ENCODE data around the gene ZEB2. TPM values are rescaled to one million over a fixed set of nuclear protein-coding genes. Genes with fewer than 3 reads are reported as not detected.
A peak's percentile ranks its signal among the peaks of the same experiment; 100 is the strongest.

Gene ZEB2
- total and polyA plus RNA-seq, 10 of the 15 experiments (the other 5 are each of a cell fraction or from before 2014, with no cell fraction given): 0.14 to 3.2 (median 0.84) TPM

DNA sequence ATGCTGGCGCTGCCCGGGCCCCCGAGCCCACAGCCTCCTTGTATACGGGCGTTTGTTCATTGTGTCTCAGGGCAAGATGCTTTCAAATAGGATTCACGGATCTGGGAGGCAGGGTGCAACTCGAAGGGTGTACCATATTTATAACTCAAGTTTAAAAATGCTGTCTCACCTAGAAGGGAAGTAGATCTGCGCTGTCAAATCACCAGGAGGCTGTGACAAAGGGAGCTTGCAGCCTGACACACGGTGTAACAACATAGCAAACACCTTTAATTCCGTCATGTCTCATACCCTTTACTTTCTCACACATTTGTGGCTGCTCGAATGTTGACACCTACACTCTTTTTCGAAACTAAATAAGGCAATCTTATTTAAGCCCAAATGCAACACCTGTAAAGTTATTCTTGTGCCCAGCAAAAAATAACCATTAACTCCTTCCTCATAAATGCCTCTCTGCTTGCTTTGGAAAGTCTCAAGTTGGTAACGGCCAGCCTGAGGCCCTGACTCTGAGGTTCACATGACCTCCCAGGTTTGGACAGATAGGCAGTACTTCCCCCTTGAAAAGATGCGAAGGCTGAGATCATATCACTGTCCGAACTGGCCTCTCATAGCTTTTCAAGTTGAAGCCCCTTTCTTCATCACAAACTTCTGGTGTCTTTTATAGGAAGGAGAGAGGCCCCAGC, 11.6 kb downstream of the ZEB2 start:
- ATAC-seq (peak; percentile 12; the same call in 1 of the 3 replicates), FAIRE-seq (no peak), DNase-seq (ENCODE audit: low read depth, low spot score) (no peak)
- Histone ChIP-seq H3K27me3 (replicated peaks in 1 of 2; ENCODE audit: control insufficient read depth in 2 of 2, insufficient read depth in 2 of 2, low read length in 1 of 2) (peaks cover 2 to 31% of the 10 kb centered on the region in 2 experiments), H3K27ac (ENCODE audit: control insufficient read depth, insufficient read depth) (no peak overlapping the region), H3K9ac (ENCODE audit: control insufficient read depth, insufficient read depth, low read length) (no peak overlapping the region), H3K79me2 (ENCODE audit: control insufficient read depth, insufficient read depth, low read length) (no peaks in the 10 kb centered on the region), H3K4me1 (ENCODE audit: control insufficient read depth, insufficient read depth, low read length) (no peaks in the 10 kb centered on the region), H4K20me1 (ENCODE audit: control insufficient read depth, insufficient read depth) (0 out of 2 replicates have a peak, but pooled peaks cover 4% of the 10 kb centered on the region), H3K36me3 (ENCODE audit: control insufficient read depth in 2 of 2, insufficient read depth in 2 of 2, low read length in 1 of 2) (no peaks in the 10 kb centered on the region), H3K4me3 (no peak overlapping the region), H2AFZ (ENCODE audit: control insufficient read depth, low read depth, low read length) (no peak overlapping the region), H3K4me2 (ENCODE audit: control insufficient read depth, insufficient read depth) (no peak overlapping the region), H3K9me3 (replicated peaks; ENCODE audit: control insufficient read depth, insufficient read depth, low read length) (no peaks in the 10 kb centered on the region)
- BruUV-seq (replicated peaks): no TSS peak
- no peak for TF ChIP-seq POLR2AphosphoS2 (IDR thresholded peaks at IDR 0.05; ENCODE audit: low read depth, low read length)
- TF ChIP-seq IKZF1 (conservative IDR thresholded peaks at IDR 0.05): 0 out of 2 replicates have a peak, but pooled peaks have one; percentile 21
- TF ChIP-seq MEF2A (IDR thresholded peaks at IDR 0.05; ENCODE audit: insufficient read depth, low read depth, low read length): 0 out of 2 replicates have a peak, but pooled peaks have one; percentile 17
- 0 out of 2 replicates have a peak, but pooled peaks have one; percentile 39 for TF ChIP-seq ATF7 (IDR thresholded peaks at IDR 0.05; ENCODE audit: low read depth)
- TF ChIP-seq EP300 (IDR thresholded peaks at IDR 0.05; ENCODE audit: borderline replicate concordance in 1 of 2, control insufficient read depth in 1 of 2, low read depth in 2 of 2, low read length in 2 of 2): 0 out of 4 replicates have a peak, but pooled peaks of 1 of the 2 experiments have one; percentile 17
- TF ChIP-seq, protein P1, sequence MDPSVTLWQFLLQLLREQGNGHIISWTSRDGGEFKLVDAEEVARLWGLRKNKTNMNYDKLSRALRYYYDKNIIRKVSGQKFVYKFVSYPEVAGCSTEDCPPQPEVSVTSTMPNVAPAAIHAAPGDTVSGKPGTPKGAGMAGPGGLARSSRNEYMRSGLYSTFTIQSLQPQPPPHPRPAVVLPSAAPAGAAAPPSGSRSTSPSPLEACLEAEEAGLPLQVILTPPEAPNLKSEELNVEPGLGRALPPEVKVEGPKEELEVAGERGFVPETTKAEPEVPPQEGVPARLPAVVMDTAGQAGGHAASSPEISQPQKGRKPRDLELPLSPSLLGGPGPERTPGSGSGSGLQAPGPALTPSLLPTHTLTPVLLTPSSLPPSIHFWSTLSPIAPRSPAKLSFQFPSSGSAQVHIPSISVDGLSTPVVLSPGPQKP (IDR thresholded peaks at IDR 0.05; ENCODE audit: low read depth, low read length): no peak
- no peak for TF ChIP-seq MXI1 (IDR thresholded peaks at IDR 0.05; ENCODE audit: low read depth, low read length)
- no peak for TF ChIP-seq HDAC6 (IDR thresholded peaks at IDR 0.05; ENCODE audit: unreplicated experiment)
- no peak for TF ChIP-seq SPI1 (IDR thresholded peaks at IDR 0.05; ENCODE audit: borderline replicate concordance, insufficient read depth, low read depth, low read length)
- 0 out of 2 replicates have a peak, but pooled peaks have one; percentile 45 for TF ChIP-seq DPF2 (IDR thresholded peaks at IDR 0.05)
- TF ChIP-seq, protein P2, sequence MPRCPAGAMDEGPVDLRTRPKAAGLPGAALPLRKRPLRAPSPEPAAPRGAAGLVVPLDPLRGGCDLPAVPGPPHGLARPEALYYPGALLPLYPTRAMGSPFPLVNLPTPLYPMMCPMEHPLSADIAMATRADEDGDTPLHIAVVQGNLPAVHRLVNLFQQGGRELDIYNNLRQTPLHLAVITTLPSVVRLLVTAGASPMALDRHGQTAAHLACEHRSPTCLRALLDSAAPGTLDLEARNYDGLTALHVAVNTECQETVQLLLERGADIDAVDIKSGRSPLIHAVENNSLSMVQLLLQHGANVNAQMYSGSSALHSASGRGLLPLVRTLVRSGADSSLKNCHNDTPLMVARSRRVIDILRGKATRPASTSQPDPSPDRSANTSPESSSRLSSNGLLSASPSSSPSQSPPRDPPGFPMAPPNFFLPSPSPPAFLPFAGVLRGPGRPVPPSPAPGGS (IDR thresholded peaks at IDR 0.05; ENCODE audit: borderline replicate concordance, insufficient read depth, low read depth, low read length, poor library complexity, severe bottlenecking): peak; percentile 17
- TF ChIP-seq MTA2 (IDR thresholded peaks at IDR 0.05; ENCODE audit: low read depth): peak; percentile 50; the same call in 1 of the 2 replicates
- peak; percentile 70 for TF ChIP-seq MEF2B (IDR thresholded peaks at IDR 0.05; ENCODE audit: partially characterized antibody, poor library complexity, severe bottlenecking)
- ChIA-PET RAD21 (ENCODE audit: unreplicated experiment) (interaction anchor here (1.0 kb wide), 1 partner anchor 293 kb away, joined by 3 read pairs; no protein-coding TSS in a partner anchor), POLR2A (no interaction called here), CTCF (no interaction called here), SMC1A (ENCODE audit: uncharacterized antibody, unreplicated experiment) (interaction anchor here (1.1 to 1.8 kb wide), 2 partner anchors 11 to 13 kb away, joined by 3 to 4 read pairs; partner anchors contain the start of gene ZEB2)
- in situ Hi-C loops (cut with MboI): no loop called here
- WGBS (ENCODE audit: insufficient coverage, insufficient replicate concordance, low lambda C conversion rate, missing lambda C conversion rate): 46% methylated on average over 15 of the region's 15 CpGs
- intact Hi-C loops (cut with micrococcal nuclease; ENCODE audit: unreplicated experiment): no loop called here

Data from GM12878 (cell line).